ENCODE measurements around the gene PPP2R2D. TPM values are rescaled to one million over a fixed set of nuclear protein-coding genes. Genes with fewer than 3 reads are reported as not detected.

Gene PPP2R2D
- total RNA-seq, 1 donor: 24.2 TPM

- H3K4me3 ChIP-seq (ENCODE audit: low read depth, low read length): no peak overlapping the region
- DNase-seq (ENCODE audit: low read depth): no peak
- no peak for TF ChIP-seq CTCF (IDR thresholded peaks at IDR 0.05; ENCODE audit: insufficient read depth, low read length)
Measured at GRCh38 chr10:131926253-131926652, 25.4 kb downstream of the PPP2R2D start.

- H3K4me3 ChIP-seq (ENCODE audit: low read depth, low read length): no peak overlapping the region
- TF ChIP-seq CTCF (IDR thresholded peaks at IDR 0.05; ENCODE audit: insufficient read depth, low read length): no peak
- DNase-seq (ENCODE audit: low read depth): no peak
Measured at GRCh38 chr10:131926743-131927595, 26.2 kb downstream of the PPP2R2D start.

GRCh38 chr10:131928248-131929095 is 27.7 kb downstream of the PPP2R2D start:
- H3K4me3 ChIP-seq (ENCODE audit: low read depth, low read length): no peak overlapping the region
- DNase-seq (ENCODE audit: low read depth): no peak
- no peak for TF ChIP-seq CTCF (IDR thresholded peaks at IDR 0.05; ENCODE audit: insufficient read depth, low read length)

GRCh38 chr10:131929122-131929845 is 28.5 kb downstream of the PPP2R2D start:
- H3K4me3 ChIP-seq (ENCODE audit: low read depth, low read length): no peak overlapping the region
- TF ChIP-seq CTCF (IDR thresholded peaks at IDR 0.05; ENCODE audit: insufficient read depth, low read length): no peak
- no peak for DNase-seq (ENCODE audit: low read depth)

GRCh38 chr10:131930150-131930549 is 29.3 kb downstream of the PPP2R2D start:
- TF ChIP-seq CTCF (IDR thresholded peaks at IDR 0.05; ENCODE audit: insufficient read depth, low read length): no peak
- no peak overlapping the region for H3K4me3 ChIP-seq (ENCODE audit: low read depth, low read length)
- no peak for DNase-seq (ENCODE audit: low read depth)

- DNase-seq (ENCODE audit: low read depth): no peak
- no peak for TF ChIP-seq CTCF (IDR thresholded peaks at IDR 0.05; ENCODE audit: insufficient read depth, low read length)
- H3K4me3 ChIP-seq (ENCODE audit: low read depth, low read length): no peak overlapping the region
Measured at GRCh38 chr10:131930586-131931330, 29.9 kb downstream of the PPP2R2D start.

Measured in fibroblast of the aortic adventitia (primary cell).